Right atrium auricular region (tissue), 2 donors: ENCODE data around the gene TOR1AIP2. TPM values are rescaled to one million over a fixed set of nuclear protein-coding genes. Genes with fewer than 3 reads are reported as not detected.

Experiments used
- DNase-seq: peaks from one replicate; pipeline ENCODE4 v3.0.0-alpha.2; 2019; ENCODE audit warnings: low spot score
- H3K27ac ChIP-seq, 2 donors: fragments of 200-600 bp; sonication (generic); 1 replicate in 1 of 2; 2 replicates in 1 of 2; pipeline ENCODE4 v1.5.1; 2016 to 2019
- H3K27me3 ChIP-seq, 2 donors: fragments of 200-600 bp; sonication (generic); one replicate each; pipeline versions ENCODE4 v1.5.1 to v1.6.0; 2017 to 2019
- H3K36me3 ChIP-seq: fragments of 200-600 bp; sonication (generic); one replicate; pipeline ENCODE4 v1.5.1; 2016
- H3K4me1 ChIP-seq, 2 donors: fragments of 200-600 bp; sonication (generic); one replicate each; pipeline versions ENCODE4 v1.5.1 to v1.6.0; 2017 to 2019
- H3K4me3 ChIP-seq, 2 donors: fragments of 200-600 bp; sonication (generic); 1 replicate in 1 of 2; 2 replicates in 1 of 2; pipeline ENCODE4 v1.5.1; 2017 to 2019; ENCODE audit warnings: mild to moderate bottlenecking in 1 of 2, moderate library complexity in 1 of 2
- H3K9me3 ChIP-seq, 2 donors: fragments of 200-600 bp; sonication (generic); one replicate each; pipeline ENCODE4 v1.5.1; 2019
- total RNA-seq, 2 donors: library from RNA; depleted of rRNA; stranded (reverse); fragments of >200 nt; gene quantifications; one replicate each; pipeline ENCODE4 v1.1.0, GENCODE V29; 2016
- TF ChIP-seq, protein P1 (sequence below), 2 donors: fragments of 200-600 bp; sonication (generic); IDR thresholded peaks; one replicate each; pipeline ENCODE4 v1.5.1; 2019; ENCODE audit warnings: antibody characterized with exemption in 2 of 2

Gene TOR1AIP2
- total RNA-seq: 10 to 100 TPM; 44.7 to 59.7 TPM

- DNase-seq: peak; percentile 93
- Histone ChIP-seq H3K36me3 (peaks cover 6% of the 10 kb centered on the region), H3K4me1 (peaks cover 0 to 39% of the 10 kb centered on the region in 2 donors), H3K4me3 (peak within 1 kb of the TSS; percentile 73 to 93), H3K27ac (peak within 1 kb of the TSS; percentile 71 to 84), H3K9me3 (no peaks in the 10 kb centered on the region), H3K27me3 (no peaks in the 10 kb centered on the region)
- TF ChIP-seq, protein P1, sequence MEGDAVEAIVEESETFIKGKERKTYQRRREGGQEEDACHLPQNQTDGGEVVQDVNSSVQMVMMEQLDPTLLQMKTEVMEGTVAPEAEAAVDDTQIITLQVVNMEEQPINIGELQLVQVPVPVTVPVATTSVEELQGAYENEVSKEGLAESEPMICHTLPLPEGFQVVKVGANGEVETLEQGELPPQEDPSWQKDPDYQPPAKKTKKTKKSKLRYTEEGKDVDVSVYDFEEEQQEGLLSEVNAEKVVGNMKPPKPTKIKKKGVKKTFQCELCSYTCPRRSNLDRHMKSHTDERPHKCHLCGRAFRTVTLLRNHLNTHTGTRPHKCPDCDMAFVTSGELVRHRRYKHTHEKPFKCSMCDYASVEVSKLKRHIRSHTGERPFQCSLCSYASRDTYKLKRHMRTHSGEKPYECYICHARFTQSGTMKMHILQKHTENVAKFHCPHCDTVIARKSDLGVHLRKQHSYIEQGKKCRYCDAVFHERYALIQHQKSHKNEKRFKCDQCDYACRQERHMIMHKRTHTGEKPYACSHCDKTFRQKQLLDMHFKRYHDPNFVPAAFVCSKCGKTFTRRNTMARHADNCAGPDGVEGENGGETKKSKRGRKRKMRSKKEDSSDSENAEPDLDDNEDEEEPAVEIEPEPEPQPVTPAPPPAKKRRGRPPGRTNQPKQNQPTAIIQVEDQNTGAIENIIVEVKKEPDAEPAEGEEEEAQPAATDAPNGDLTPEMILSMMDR (IDR thresholded peaks at IDR 0.05): peak in 1 of 2 donors; percentile 22
These were observed at the start of gene TOR1AIP2 for GRCh38 chr1:179877586-179878265. TSS of gene TOR1AIP2 (minus strand) at chr1:179877803. CDS start at chr1:179852665, 25,138 bp downstream.

DNA sequence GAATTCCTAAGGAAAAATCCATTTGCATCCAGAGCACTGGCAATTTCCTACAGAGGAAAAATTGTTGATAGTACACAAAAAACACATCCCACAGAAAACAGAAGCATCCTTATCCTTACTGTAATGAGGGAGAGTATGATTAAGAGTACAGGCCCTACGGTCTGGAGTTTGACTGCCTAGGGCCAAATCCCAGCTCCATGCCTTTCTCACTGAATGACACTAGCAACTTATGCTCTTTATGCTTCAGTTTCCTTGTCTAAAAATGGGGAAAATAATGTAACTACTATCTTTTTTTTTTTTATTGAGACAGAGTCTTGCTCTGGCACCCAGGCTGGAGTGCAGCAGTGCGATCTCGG is 49.2 kb upstream of the TOR1AIP2 start:
- Histone ChIP-seq H3K27me3 (no peaks in the 10 kb centered on the region), H3K9me3 (no peaks in the 10 kb centered on the region), H3K4me1 (no peaks in the 10 kb centered on the region), H3K36me3 (no peaks in the 10 kb centered on the region), H3K4me3 (no peak overlapping the region), H3K27ac (no peak overlapping the region)
- DNase-seq: no peak
- TF ChIP-seq, protein P1 (IDR thresholded peaks at IDR 0.05): no peak

GRCh38 chr1:179925922-179926849 is 48.6 kb upstream of the TOR1AIP2 start:
- no peak overlapping the region for H3K4me3 ChIP-seq

DNA sequence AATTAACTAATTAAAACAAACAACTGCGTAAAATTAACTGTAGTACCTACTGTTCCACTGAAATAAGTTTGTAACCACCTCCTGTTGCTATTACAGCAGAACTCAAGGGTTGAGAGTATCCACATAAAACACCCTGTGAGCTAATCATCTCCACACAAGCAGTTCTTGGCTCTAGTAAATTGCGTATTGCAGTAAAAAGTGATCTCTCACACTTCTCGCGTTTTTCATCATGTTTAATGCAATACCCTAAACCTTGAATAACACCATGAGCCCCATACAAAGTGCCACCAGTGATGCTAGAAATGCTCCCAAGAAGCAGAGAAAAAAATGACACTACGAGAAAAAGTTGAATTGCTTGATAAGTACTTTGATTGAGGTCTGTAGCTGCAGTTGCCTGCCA is 47.7 kb upstream of the TOR1AIP2 start:
- TF ChIP-seq, protein P1 (IDR thresholded peaks at IDR 0.05): no peak
- DNase-seq: no peak
- H3K36me3 ChIP-seq: no peaks in the 10 kb centered on the region
- H3K9me3 ChIP-seq: no peaks in the 10 kb centered on the region
- no peaks in the 10 kb centered on the region for H3K4me1 ChIP-seq
- H3K27ac ChIP-seq: no peak overlapping the region
- H3K4me3 ChIP-seq: no peak overlapping the region
- no peaks in the 10 kb centered on the region for H3K27me3 ChIP-seq

More at GRCh38 chr1:179925922-179926849, 48.6 kb upstream of the TOR1AIP2 start:
- Histone ChIP-seq H3K4me1 (no peaks in the 10 kb centered on the region), H3K27ac (no peak overlapping the region), H3K9me3 (no peaks in the 10 kb centered on the region), H3K36me3 (no peaks in the 10 kb centered on the region), H3K27me3 (no peaks in the 10 kb centered on the region)
- TF ChIP-seq, protein P1 (IDR thresholded peaks at IDR 0.05): no peak
- DNase-seq: no peak

- Histone ChIP-seq H3K27ac (no peak overlapping the region), H3K27me3 (no peaks in the 10 kb centered on the region), H3K9me3 (no peaks in the 10 kb centered on the region), H3K36me3 (no peaks in the 10 kb centered on the region), H3K4me1 (no peaks in the 10 kb centered on the region), H3K4me3 (no peak overlapping the region)
- TF ChIP-seq, protein P1 (IDR thresholded peaks at IDR 0.05): no peak
- no peak for DNase-seq
These were observed 46.7 kb upstream of the TOR1AIP2 start for GRCh38 chr1:179924268-179924667.
